ENCODE data around the gene AUTS2.

The AUTS2 gene

DNA sequence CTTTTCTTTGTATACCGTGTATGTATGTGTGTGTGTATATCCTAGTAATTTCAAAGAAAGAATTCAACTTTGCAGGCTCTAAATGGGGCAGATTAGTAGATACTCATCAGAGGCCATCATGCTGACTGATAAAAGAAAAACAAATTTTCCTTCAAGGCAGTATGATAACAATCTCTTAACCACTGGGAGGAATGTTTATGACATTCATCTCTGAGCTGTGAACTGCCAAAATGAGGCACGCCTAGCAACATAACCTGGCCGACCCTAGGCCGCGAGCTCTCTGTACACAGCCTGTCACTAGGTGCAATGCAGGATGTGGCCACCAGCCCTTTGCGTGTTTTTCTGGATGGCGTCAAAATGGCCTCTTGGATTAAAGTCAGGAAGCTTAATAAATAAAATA, 1190.0 kb downstream of the AUTS2 start:
- no peaks in the 10 kb centered on the region for H3K9me3 ChIP-seq (ENCODE audit: control insufficient read depth, insufficient read depth, low read depth, low read length)
- ChIA-PET POLR2A (no interaction called here), CTCF (interaction anchor here (0.5 to 1.3 kb wide), 2 partner anchors 12 to 217 kb away, joined by 3 to 5 read pairs; no protein-coding TSS in a partner anchor)
- peaks cover 21 to 83% of the 10 kb centered on the region in 2 experiments for H3K36me3 ChIP-seq (ENCODE audit: control insufficient read depth in 2 of 2, insufficient read depth in 1 of 2, low read length in 2 of 2)
- H3K27ac ChIP-seq (ENCODE audit: extremely low read depth, low read depth, low read length): no peak overlapping the region
- no peaks in the 10 kb centered on the region for H3K4me1 ChIP-seq (ENCODE audit: control insufficient read depth, insufficient read depth, low read length)
- TF ChIP-seq PRDM1 (tag by site-specific recombination; IDR thresholded peaks at IDR 0.05) (no peak), ZNF214 (tag by site-specific recombination; IDR thresholded peaks at IDR 0.05; ENCODE audit: borderline replicate concordance) (no peak)
- H3K4me3 ChIP-seq (ENCODE audit: low read depth, low read length): no peak overlapping the region

GRCh38 chr7:70789481-70790214, 1191.4 kb downstream of the AUTS2 start:
- TF ChIP-seq ZFP69B (tag by site-specific recombination; IDR thresholded peaks at IDR 0.05) (no peak), GFI1B (tag by site-specific recombination; IDR thresholded peaks at IDR 0.05) (no peak)
- TF ChIP-seq, protein P1, sequence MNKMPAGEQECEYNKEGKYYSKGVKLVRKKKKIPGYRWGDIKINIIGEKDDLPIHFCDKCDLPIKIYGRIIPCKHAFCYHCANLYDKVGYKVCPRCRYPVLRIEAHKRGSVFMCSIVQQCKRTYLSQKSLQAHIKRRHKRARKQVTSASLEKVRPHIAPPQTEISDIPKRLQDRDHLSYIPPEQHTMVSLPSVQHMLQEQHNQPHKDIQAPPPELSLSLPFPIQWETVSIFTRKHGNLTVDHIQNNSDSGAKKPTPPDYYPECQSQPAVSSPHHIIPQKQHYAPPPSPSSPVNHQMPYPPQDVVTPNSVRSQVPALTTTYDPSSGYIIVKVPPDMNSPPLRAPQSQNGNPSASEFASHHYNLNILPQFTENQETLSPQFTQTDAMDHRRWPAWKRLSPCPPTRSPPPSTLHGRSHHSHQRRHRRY (tag by site-specific recombination; IDR thresholded peaks at IDR 0.05): no peak
- TF ChIP-seq, protein P2, sequence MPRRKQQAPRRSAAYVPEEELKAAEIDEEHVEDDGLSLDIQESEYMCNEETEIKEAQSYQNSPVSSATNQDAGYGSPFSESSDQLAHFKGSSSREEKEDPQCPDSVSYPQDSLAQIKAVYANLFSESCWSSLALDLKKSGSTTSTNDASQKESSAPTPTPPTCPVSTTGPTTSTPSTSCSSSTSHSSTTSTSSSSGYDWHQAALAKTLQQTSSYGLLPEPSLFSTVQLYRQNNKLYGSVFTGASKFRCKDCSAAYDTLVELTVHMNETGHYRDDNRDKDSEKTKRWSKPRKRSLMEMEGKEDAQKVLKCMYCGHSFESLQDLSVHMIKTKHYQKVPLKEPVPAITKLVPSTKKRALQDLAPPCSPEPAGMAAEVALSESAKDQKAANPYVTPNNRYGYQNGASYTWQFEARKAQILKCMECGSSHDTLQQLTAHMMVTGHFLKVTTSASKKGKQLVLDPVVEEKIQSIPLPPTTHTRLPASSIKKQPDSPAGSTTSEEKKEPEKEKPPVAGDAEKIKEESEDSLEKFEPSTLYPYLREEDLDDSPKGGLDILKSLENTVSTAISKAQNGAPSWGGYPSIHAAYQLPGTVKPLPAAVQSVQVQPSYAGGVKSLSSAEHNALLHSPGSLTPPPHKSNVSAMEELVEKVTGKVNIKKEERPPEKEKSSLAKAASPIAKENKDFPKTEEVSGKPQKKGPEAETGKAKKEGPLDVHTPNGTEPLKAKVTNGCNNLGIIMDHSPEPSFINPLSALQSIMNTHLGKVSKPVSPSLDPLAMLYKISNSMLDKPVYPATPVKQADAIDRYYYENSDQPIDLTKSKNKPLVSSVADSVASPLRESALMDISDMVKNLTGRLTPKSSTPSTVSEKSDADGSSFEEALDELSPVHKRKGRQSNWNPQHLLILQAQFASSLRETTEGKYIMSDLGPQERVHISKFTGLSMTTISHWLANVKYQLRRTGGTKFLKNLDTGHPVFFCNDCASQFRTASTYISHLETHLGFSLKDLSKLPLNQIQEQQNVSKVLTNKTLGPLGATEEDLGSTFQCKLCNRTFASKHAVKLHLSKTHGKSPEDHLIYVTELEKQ (tag by site-specific recombination; IDR thresholded peaks at IDR 0.05; ENCODE audit: borderline replicate concordance): no peak
- Histone ChIP-seq H3K9me3 (ENCODE audit: control insufficient read depth, insufficient read depth, low read depth, low read length) (no peaks in the 10 kb centered on the region), H3K4me3 (ENCODE audit: low read depth, low read length) (no peak overlapping the region), H3K4me1 (ENCODE audit: control insufficient read depth, insufficient read depth, low read length) (no peaks in the 10 kb centered on the region), H3K36me3 (ENCODE audit: control insufficient read depth in 2 of 2, insufficient read depth in 1 of 2, low read length in 2 of 2) (peaks cover 14 to 81% of the 10 kb centered on the region in 2 experiments), H3K27ac (ENCODE audit: extremely low read depth, low read depth, low read length) (no peak overlapping the region)
- POLR2A ChIA-PET: no interaction called here
- CTCF ChIA-PET: interaction anchor here (1.3 kb wide), 1 partner anchor 14 kb away, joined by 3 read pairs; no protein-coding TSS in a partner anchor

- ChIA-PET CTCF (no interaction called here), POLR2A (no interaction called here)
- no peak overlapping the region for H3K27ac ChIP-seq (ENCODE audit: extremely low read depth, low read depth, low read length)
- no peaks in the 10 kb centered on the region for H3K9me3 ChIP-seq (ENCODE audit: control insufficient read depth, insufficient read depth, low read depth, low read length)
- no peaks in the 10 kb centered on the region for H3K4me1 ChIP-seq (ENCODE audit: control insufficient read depth, insufficient read depth, low read length)
- H3K4me3 ChIP-seq (ENCODE audit: low read depth, low read length): no peak overlapping the region
- H3K36me3 ChIP-seq (ENCODE audit: control insufficient read depth in 2 of 2, insufficient read depth in 1 of 2, low read length in 2 of 2): peaks cover 15 to 73% of the 10 kb centered on the region in 2 experiments
- TF ChIP-seq ZNF24 (tag by site-specific recombination; IDR thresholded peaks at IDR 0.05): no peak
- no peak for TF ChIP-seq HOXA7 (CRISPR knock-in tag; IDR thresholded peaks at IDR 0.05; ENCODE audit: borderline replicate concordance)
- no peak for TF ChIP-seq ZNF843 (tag by site-specific recombination; IDR thresholded peaks at IDR 0.05)
- no peak for TF ChIP-seq ZNF133 (tag by site-specific recombination; IDR thresholded peaks at IDR 0.05)
- no peak for TF ChIP-seq ZNF16 (tag by site-specific recombination; IDR thresholded peaks at IDR 0.05; ENCODE audit: low read depth)
- TF ChIP-seq ZNF121 (tag by site-specific recombination; IDR thresholded peaks at IDR 0.05): no peak
- TF ChIP-seq ATF2 (tag by site-specific recombination; IDR thresholded peaks at IDR 0.05; ENCODE audit: low read depth): no peak
- TF ChIP-seq, protein P3, sequence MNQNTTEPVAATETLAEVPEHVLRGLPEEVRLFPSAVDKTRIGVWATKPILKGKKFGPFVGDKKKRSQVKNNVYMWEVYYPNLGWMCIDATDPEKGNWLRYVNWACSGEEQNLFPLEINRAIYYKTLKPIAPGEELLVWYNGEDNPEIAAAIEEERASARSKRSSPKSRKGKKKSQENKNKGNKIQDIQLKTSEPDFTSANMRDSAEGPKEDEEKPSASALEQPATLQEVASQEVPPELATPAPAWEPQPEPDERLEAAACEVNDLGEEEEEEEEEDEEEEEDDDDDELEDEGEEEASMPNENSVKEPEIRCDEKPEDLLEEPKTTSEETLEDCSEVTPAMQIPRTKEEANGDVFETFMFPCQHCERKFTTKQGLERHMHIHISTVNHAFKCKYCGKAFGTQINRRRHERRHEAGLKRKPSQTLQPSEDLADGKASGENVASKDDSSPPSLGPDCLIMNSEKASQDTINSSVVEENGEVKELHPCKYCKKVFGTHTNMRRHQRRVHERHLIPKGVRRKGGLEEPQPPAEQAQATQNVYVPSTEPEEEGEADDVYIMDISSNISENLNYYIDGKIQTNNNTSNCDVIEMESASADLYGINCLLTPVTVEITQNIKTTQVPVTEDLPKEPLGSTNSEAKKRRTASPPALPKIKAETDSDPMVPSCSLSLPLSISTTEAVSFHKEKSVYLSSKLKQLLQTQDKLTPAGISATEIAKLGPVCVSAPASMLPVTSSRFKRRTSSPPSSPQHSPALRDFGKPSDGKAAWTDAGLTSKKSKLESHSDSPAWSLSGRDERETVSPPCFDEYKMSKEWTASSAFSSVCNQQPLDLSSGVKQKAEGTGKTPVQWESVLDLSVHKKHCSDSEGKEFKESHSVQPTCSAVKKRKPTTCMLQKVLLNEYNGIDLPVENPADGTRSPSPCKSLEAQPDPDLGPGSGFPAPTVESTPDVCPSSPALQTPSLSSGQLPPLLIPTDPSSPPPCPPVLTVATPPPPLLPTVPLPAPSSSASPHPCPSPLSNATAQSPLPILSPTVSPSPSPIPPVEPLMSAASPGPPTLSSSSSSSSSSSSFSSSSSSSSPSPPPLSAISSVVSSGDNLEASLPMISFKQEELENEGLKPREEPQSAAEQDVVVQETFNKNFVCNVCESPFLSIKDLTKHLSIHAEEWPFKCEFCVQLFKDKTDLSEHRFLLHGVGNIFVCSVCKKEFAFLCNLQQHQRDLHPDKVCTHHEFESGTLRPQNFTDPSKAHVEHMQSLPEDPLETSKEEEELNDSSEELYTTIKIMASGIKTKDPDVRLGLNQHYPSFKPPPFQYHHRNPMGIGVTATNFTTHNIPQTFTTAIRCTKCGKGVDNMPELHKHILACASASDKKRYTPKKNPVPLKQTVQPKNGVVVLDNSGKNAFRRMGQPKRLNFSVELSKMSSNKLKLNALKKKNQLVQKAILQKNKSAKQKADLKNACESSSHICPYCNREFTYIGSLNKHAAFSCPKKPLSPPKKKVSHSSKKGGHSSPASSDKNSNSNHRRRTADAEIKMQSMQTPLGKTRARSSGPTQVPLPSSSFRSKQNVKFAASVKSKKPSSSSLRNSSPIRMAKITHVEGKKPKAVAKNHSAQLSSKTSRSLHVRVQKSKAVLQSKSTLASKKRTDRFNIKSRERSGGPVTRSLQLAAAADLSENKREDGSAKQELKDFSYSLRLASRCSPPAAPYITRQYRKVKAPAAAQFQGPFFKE (tag by site-specific recombination; IDR thresholded peaks at IDR 0.05; ENCODE audit: borderline replicate concordance): no peak
- no peak for TF ChIP-seq ZNF837 (tag by site-specific recombination; IDR thresholded peaks at IDR 0.05)
- no peak for TF ChIP-seq ZNF394 (tag by site-specific recombination; IDR thresholded peaks at IDR 0.05; ENCODE audit: borderline replicate concordance)
- no peak for TF ChIP-seq HOXD13 (CRISPR knock-in tag; IDR thresholded peaks at IDR 0.05; ENCODE audit: borderline replicate concordance)
These were observed 1192.2 kb downstream of the AUTS2 start for GRCh38 chr7:70790215-70791073.
